HG03442 (cell line): ENCODE measurements around the gene TLN1.

ENCODE experiments used
- ATAC-seq: cut with Tn5 transposase; IDR thresholded peaks from one replicate; pipeline ENCODE4 v1.9.1; 2021; ENCODE audit warnings: mild to moderate bottlenecking, moderate library complexity; ENCODE audit not compliant: unreplicated experiment

TLN1 gene

DNA sequence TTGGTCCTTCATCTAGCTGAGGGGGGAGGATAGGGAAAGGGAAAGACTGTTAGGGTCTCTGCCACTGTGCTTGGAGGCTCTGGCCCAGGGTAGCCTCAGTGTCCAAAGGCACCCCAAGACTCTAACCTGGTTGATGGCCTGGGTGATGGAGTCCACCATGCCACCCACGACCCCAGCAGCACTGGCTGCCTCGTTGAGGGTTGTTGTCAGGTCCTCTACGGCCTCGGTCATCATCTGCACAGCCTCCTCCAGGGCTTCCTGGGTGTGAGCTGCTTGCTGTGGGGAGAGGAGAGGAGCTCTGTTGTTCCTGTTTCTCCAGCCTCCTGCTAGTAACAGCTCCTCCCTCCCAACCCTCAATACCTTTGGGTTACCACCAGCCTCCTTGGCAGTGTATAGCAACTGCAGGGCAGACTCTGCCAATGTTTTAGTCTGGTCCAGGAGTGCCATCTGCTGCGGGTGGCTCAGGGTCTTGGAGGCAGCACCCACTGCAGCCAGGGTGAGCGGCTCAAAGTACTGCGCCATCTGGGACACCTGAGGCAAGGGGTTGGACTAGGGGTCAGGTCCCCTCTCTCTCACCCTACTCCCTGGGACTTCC lies 26.1 kb downstream of the TLN1 start:
- ATAC-seq, result no peak

DNA sequence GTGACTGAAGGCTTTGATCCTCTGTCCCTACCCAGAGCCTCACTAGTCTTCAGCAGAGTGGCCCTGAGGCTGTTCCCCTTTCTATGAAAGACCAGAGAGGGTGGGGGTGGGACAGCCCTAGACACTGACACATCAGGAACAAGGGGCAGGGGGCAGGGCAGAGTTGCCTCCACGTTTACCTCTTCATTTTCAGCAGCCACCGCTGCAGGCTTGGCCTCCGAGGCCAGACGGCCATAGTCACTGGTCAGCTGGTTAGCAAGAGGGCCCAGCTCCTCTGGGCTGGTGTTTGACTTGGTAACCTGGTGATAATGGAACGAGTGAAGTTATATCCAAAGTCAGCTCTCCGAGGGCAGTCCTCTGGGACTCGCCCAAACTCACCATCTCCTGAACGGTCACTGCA lies 26.6 kb downstream of the TLN1 start:
- no peak for ATAC-seq

DNA sequence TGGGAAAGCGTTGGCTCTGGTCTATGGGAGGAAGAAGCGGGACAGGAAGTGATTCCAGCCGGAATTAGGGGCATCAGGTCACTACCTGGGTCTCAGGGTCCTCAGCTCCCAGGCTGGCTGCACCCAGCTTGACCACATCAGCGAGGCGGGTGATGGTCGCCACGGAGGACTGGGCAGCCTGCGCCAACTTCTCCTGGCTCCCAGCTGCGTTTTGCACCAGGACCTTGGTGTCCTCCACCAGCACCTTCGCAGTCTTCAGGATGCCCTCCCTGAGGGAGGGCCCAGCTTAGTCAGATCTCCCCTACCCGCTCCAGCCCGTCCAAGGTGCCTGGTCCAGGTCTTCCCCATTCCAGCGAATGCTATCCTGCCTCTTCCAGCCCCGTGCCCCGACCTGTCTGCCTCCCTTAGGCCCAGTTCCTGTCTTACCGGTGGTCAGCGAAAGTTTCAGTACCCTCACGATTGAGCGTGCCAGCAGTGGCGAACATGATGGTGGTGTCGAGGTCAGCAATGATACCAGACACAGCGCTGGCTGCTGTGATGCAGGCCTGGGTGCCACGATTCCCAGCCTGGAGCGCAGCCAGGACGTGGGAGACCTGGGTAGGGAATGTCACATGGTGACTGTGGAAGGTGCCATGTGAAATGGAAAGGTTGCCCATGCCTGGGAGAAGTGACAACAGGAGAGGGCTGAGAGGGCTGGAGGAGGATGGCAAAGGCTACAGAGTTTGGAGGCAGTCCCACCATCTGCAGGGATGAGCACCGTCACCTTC lies 27.9 kb downstream of the TLN1 start:
- ATAC-seq, result no peak

DNA sequence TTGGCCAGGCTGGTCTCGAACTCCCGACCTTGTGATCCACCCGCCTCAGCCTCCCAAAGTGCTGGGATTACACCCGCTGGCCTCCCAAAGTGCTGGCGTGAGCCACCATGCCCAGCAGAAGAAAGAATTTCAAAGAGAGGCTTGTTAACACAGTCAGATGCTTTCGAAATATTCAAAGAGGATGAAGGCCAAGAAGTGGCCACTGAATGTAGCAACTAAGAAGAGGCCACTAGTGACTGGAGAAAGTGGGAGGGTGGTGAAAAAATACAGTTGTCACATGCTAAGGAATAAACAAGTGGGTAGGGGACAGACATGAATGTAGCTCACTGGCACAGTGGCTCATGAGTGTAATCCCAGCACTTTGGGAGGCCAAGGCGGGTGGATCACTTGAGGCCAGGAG lies 29.3 kb downstream of the TLN1 start:
- no peak for ATAC-seq

DNA sequence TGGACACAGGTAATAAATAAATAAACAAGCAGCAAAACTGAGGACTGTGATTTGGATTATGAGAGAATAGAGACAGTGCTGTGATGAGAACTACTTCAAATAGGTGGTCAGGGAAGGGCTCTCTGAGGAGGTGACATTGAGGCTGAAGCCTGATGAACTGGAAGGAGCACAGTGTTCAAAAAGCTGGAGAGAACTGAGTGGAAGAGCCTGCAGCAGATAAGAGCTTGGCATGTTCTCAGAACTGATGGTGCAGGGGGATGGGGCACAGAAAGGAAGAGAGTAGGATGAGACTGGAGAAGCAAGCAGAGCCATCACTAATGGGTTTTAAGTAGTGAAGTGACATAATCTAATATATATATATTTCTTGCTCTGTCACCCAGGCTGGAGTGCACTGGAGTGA lies 31.1 kb downstream of the TLN1 start:
- no peak for ATAC-seq

DNA sequence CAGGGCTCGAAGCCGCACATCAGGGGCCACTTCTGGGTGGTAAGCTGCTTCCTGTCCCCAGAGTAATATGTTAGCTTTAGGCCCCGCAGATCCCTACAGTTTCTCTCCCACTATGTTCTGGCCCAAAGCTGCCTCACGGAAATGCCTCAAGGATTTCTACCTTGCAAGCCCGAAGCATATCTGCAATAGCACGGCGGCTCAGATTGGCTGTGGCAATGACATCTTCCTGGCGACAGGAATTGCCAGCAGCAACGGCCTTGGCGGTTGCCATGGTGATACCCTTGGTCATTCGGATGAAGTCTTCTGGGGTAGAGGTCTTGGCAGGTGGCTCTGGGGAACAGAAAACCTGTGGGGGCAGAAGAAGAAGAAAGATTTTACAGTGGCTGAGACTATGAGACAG lies 32.0 kb downstream of the TLN1 start:
- no peak for ATAC-seq

DNA sequence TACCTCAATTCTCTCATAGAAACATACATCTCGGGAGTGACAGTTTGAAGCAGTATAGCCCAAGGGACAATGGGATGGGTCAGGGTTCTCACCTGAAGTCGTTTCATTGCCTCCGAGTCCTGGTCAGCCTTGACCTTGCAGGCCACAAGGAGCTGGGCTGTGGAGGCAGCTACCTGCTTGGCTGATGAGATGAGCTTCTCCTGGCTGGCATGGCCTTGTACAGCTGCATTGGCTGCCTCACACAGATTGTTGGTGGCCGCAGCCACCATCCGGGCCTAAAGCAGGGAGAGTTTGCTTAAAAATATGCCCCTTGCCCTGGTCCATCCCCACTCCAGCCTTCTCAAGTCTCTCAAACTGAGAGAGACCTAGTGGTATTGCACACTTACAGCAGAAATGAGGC lies 33.8 kb downstream of the TLN1 start:
- ATAC-seq, result no peak

DNA sequence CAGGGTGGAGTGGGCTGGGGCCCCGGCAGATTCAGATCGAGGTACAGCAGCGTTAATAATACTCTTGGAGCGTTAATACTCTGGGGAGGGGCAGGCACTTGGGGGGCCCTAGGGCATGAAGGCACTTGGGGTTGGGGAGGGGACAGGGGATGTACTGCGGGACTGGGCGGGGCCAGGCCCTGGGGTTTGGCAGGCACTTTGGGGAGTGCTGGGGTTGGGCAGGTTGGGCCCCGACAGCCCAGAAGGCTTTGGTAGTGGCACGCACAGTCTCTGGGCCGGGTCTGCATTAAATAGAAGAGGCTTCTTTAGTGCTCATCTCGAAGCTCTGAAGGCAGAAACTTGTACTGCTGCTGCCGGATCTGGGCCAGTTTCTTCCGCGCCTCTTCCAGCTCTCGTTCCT lies 34.5 kb downstream of the TLN1 start:
- ATAC-seq, result no peak

DNA sequence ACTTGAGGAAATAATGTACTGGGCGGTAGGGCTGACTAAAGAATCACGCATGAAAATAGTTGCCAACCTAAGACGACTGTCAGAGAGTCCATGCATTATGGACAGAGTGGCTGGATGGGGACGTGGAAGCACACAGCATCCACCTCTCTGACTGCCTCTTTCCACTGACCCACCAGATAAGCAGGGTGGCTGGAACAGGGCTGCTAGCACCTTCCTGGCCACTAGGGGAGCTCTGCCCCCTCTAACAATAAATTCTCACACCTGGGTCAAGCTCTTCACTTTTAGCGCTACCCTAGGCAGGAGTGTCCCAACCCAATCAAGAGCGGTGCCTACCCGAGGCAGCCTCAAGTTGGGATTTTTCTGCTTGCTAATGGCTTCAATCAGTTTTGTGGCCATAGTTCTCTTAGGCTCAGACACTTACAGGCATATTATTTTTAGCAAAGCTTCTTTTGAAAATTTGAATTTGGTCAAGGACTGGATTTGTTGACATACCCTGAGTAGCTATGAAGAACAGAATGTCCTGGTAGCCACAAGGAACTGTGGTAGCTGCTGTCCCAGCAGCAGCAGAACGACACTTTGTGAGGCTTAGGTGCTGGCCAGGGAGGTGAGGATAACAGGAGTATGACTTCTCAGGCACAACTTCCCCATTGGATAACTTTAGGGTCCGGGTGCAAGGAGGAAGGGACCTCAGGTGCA lies 35.3 kb downstream of the TLN1 start:
- peak; percentile 74 for ATAC-seq

DNA sequence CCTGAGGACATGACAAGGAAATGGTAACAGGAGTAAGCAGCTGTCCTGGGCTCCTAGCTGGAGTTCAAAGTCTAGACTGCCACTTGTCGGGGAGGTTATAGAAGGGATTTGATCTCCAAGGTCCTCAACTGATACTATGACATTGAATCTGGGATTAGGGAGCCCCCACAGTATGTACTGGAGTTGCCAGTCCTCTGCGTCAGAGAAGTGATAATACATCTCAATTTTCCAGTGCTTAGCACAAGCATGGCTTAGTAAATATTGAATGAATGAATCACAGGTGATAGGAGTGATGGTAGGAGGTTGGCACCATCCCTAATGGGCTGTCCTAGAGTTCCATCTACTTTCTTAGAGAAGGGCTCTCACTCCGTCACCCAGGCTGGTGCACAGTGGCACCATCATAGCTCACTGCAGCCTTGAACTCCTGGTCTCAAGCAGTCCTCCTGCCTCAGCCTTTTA lies 36.0 kb downstream of the TLN1 start:
- ATAC-seq, result no peak

DNA sequence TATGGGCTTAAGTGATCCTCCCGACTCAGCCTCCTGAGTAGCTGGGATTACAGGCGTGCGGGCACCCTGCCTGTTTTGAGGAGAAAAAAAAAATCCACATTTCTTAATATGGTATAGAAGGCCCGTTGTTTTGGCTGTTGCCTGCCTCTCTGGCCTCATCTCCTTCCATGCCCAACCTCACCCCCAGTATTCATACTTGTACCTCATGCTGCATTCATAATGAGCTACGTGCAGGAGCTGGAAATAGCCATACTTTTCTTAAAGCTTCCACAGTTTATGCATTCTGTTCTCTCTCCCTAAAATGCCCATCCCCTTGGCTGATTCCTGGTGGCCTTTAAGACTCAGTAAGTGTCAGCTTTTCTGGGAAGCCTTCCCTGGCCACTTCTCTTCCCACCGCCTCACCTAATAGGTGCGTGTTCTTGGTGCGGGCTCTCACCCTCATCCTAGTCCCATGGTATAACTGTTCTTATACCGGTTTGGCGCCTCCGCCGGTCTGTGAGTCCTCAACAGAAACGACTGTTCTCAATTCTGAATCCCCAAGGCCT lies 40.2 kb downstream of the TLN1 start:
- no peak for ATAC-seq

DNA sequence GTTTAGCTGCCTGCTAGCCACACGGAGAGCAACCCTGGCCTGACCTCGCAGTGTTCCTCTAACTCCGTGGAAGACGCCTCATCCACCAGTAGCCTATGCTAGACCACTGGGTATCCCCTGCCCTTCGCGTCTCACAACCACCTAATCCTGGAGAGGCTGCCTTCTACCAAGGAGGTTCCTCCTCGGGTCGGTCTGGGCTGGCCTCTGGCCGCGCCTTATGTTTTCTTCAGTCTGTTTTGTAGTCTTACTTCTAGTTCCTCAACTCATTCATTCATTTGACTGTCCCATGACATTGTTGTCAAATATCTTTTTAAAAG lies 40.7 kb downstream of the TLN1 start:
- ATAC-seq, result no peak

DNA sequence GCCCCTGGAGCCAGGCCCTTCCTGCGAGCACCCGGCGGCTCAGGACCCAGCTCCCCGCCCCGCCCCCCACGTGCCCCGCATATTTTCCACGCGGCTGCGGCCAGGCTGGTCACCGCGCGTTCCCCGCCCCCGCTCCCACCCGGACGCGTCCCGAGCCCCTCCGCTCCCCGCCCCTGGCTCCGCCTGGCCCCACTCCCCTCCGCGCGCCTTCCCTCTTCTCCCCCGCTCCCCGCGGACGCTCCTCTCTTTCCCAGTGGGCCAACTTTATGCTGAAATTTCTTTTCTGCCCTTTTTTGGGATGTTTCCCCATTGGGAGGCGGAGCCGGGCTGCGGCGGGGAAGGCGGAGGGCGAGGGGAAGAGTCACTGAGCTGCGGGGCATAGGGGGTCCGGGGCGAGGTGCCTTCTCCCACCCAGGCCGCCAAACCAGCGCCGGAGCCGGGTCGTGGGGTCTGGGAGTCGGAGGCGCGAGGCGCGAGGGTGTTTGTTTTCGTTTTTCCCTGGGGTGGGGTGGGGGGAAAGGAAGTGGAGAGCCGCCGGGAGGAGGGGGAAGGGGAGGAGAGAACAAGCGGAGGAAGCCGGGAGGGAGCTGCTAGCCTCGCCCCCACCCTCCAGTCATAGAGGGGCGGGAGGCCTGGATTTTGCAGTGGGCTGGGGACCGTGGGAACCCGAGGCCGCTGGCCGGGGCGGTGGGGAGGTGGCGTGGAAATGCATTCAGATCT lies 41.2 kb downstream of the TLN1 start:
- ATAC-seq, result no peak

DNA sequence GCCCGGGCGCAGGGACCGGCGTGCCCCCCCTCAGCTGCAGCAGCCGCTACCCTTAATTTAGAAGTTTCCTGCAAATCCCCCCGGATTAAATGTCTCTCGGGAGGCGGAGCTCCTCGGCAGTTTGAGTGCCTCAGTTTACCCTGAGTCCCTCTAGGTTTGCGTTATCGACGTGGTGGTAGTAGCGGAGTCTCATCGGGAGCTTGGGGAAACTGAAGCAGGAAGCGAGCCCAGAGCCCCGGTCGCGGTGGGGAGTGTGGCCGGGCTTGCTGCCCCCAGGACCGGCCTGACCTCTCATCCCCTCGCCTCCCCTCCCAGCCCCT lies 41.7 kb downstream of the TLN1 start:
- ATAC-seq, result no peak

DNA sequence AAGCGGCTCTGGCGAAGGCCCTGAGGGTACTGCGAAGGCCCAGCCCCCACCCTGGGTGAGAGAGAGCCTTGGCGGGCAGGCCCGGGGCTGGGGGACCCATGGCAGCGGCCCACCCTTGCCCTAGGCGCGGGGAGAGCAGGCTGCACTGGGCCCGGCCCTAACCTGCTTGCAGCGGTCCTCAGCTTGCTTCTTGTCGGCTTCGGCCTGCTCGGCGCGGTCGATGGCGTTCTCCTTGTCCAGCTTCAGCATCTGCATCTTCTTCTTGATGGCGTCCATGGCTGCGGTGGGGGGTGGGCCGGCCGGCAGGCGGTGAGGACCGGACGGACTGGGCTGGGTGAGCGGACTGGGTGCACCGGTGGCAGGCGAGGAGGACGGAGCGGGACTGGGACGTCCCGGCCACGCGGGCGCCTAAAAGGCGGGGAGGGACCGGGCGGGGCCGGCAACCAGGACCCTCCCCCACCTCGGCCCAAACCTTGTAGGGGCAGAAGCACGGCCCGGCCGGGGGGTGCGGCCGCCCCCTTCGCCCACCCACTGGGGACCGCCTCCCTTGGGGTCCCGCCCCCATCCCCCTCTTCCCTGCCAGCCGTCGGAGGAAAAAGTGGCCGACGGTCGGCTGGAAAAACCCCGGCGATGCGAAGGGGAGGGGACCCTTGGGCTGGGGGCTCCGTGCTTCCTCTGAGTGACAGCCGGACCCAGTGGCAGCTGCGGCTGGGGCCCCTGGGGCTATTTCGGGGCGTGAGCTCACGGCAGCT lies 42.3 kb downstream of the TLN1 start, which contains the start of gene TPM2:
Gene TPM2, minus strand, starts transcription at position 384 of the 752 bp plus-strand sequence. Its CDS starts 108 bp downstream, at position 276.
- no peak for ATAC-seq

DNA sequence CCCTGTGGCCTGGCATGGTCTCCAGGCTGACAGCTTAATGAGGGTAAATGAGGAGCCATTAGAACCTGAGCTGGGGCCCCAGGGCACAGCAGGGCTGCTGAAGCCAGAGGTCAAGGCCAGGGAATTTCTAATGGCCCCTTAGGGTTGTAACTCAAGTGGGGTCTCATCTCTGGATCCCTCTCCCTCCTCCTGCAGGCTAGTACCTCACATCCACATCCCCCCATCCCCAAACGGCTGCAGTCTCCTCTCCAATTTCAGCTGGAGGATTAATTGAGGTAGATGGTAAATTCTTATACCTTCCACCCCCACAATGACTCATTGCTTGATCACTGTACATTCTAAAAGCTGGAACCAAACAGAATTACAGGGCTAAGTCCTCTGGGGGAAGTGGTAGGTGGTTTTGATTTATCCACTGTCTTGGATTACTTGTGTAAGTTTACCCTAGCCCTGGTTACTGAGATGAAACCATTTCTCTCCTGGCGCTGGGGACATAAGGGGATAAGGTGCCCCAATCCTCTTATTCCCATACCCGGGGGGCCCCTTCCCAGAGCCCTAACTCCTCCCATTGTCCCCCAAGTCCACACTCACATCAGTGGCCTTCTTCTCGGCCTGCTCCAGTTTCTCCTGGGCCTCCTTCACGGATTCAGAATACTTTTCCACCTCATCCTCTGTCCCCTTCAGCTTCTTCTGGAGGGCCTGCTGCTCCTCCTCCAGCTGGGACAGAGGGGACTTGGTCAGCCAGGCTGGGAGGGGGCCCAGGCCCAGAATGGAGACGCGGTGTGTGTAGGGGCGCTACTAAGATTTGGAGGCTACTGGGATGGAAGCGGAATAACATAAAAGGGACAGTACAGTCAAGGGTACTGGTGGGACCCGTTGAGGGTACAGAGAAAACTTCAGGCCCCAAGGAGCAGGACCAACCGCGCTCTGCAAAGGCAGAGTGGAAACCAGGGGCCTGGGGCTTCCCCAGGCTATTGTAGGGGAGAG lies 43.1 kb downstream of the TLN1 start:
- ATAC-seq, result no peak

DNA sequence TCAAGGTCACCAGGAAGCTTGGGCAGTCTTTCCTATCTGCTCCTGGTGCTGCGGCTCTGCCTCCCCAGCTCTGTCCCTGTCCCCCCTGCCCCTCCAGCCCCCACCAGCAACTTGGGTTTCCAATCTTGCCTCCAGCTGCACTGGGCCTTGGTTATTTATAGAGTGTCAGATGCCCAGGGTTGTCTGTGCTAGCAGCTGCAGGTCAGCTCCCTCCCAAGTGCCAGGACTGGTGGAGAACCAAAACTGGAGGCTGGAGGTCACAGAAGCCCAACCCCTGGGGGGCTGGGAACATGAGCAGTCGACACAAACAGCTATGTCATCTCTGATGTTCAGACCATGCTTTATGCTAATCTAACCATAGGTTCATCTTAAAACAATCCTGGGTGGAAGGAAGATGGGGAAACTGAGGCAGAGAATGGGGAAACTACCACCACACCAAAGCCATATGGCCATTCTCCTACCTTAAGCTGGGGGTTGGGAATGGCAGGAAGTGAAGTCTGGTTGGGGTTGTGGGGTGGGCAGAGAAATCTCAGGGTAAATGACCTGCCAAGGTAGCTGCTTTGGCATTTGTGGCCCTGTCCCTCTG lies 43.9 kb downstream of the TLN1 start:
- no peak for ATAC-seq

DNA sequence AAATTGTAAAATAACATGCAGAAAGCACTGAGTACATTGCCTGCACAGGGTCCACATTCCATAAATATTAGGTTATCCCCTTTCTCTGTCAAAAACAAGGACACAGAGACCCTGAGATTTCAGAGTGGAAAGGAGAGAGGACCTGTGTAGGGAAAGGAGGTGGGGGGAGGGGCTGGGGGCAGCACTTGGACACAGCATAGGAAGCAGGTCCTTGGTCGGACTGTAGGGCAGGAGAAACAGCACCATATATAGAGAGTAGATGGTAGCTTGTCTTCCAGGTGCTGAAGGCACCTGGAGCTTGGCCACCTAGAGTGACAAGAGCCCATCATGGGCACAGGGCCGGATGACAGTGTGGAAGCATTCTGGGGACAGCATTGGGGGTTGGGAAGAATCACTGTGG lies 44.7 kb downstream of the TLN1 start:
- ATAC-seq, result no peak
